ENCODE data around the gene LTBP1.
A peak's percentile ranks its signal among the peaks of the same experiment; 100 is the strongest.
"Not testable (repeated sequence)": the region's sequence is repeated elsewhere in the genome, so short reads cannot be mapped to it uniquely, and the experiment has no call there.

LTBP1 gene

DNA sequence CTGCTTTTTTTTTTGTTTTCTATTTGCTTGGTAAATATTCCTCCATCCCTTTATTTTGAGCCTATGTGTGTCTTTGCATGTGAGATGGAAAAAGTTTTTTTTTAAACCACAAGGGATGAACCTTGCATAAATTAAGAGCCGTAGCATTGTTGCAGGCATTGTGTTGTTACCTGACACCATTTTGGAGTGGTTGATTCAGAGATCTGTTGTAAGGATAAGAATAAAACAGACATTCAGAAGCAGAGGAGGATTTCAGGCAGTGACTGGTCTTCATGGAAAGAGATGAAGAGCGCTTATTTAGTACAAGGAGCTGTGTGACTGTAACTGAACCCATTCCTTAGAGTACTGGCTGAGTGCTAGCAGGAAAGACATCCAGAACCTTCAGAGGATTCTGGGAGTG is 101.2 kb downstream of the LTBP1 start:
- no peak for DNase-seq (ENCODE audit: low spot score)

GRCh38 chr2:33051586-33052360 is 105.0 kb downstream of the LTBP1 start:
- DNase-seq (ENCODE audit: low spot score) = no peak

- no peak for DNase-seq (ENCODE audit: low spot score)
Measured at GRCh38 chr2:33052361-33052735, 105.6 kb downstream of the LTBP1 start.

- DNase-seq (ENCODE audit: low spot score) = not testable (repeated sequence)
Measured at GRCh38 chr2:33052795-33053194, 106.0 kb downstream of the LTBP1 start.

GRCh38 chr2:33056170-33056569 is 109.4 kb downstream of the LTBP1 start:
- no peak for DNase-seq (ENCODE audit: low spot score)

- not testable (repeated sequence) for DNase-seq (ENCODE audit: low spot score)
Measured at GRCh38 chr2:33057307-33058028, 110.7 kb downstream of the LTBP1 start.

DNA sequence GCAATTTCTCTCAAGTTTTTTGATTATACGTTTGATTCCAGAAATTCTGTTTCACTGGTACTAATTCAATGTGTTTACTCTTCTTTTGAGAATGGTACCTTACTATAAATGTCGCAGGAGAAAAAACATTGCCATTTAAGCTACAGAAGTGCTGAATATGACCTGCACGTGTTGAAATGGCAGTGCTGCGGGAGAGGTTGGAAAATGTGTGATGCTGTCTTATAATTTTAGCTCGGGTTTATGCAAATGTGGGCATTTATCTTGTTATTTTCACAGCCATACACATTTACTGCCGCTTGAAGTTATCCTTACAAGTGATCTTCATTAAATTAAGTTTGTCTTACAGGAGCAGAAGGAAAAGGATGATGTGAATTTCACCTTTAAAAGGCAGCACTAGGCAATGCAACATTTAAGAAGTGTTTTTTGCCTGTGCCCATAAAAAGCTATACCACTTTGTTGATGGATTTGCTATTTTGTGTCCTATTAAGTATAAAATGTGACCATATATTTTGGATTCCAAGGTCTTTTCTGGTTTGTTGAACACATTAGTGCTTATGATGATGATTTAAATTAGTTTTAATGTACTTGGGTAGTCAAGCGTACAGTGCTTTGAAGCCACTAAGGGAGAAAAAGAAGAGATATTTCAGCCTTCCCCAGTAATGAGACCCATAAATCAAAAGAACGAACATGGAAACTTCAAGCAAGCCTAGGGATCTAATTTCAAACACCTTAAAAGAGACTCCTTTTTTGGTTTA is 112.1 kb downstream of the LTBP1 start:
- no peak for DNase-seq (ENCODE audit: low spot score)

GRCh38 chr2:33059471-33060156 is 112.9 kb downstream of the LTBP1 start:
- no peak for DNase-seq (ENCODE audit: low spot score)

DNA sequence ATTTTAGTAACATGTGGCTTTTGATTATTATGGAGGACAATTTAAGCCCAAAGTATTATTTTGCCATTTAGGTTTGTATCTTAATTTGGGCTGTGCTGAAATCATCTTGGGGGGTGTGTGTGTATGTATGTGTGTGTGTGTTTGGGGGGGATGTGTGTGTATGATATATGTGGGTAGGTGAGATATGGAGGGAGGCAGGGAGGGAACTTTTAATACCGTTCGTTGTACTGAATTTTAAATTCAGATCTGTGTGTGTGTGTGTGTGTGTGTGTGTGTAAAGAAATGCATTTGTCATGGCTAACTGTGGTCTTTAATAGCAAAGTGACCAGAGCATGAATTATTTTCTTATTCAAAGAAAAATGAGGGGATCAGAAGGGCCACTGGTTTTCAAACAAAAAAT is 113.7 kb downstream of the LTBP1 start:
- DNase-seq (ENCODE audit: low spot score) = no peak

- DNase-seq (ENCODE audit: low spot score) = no peak
Measured at GRCh38 chr2:33062665-33063250, 116.0 kb downstream of the LTBP1 start.

GRCh38 chr2:33064349-33064801 is 117.6 kb downstream of the LTBP1 start:
- no peak for DNase-seq (ENCODE audit: low spot score)

DNA sequence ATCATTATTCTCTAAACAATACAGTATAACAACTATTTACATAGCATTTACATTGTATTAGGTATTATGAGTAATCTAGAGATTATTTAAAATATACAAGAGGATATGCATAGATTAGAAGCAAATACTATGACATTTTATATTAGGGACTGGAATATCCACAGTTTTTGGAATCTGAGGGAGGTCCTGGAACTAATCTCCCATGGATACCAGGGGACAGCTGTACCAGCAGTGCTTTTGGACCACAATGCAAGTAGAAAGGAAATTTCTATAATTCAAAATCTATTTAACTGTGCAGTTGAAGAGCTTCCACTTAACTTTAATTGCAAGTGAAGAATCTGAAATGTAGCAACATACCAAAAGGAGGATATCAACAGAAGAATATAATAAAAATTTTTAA is 120.8 kb downstream of the LTBP1 start:
- DNase-seq (ENCODE audit: low spot score) = no peak

DNA sequence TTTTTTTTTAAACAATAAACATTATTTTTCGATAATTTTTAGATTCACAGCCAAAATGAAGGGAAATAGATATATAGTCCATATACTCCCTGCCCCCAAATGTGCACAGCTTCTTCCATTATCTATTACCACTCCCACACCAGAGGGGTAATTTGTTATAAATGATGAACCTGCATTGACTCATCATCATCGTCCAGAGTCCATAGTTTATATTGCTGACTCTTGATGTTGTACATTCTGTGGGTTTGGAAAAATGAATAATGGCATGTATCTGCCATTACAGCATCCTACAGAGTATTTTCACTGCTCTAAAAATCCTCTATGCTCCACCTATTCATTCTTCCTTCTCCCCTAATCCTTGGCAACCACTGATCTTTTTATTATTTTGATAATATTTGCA is 121.5 kb downstream of the LTBP1 start:
- DNase-seq (ENCODE audit: low spot score) = no peak

DNA sequence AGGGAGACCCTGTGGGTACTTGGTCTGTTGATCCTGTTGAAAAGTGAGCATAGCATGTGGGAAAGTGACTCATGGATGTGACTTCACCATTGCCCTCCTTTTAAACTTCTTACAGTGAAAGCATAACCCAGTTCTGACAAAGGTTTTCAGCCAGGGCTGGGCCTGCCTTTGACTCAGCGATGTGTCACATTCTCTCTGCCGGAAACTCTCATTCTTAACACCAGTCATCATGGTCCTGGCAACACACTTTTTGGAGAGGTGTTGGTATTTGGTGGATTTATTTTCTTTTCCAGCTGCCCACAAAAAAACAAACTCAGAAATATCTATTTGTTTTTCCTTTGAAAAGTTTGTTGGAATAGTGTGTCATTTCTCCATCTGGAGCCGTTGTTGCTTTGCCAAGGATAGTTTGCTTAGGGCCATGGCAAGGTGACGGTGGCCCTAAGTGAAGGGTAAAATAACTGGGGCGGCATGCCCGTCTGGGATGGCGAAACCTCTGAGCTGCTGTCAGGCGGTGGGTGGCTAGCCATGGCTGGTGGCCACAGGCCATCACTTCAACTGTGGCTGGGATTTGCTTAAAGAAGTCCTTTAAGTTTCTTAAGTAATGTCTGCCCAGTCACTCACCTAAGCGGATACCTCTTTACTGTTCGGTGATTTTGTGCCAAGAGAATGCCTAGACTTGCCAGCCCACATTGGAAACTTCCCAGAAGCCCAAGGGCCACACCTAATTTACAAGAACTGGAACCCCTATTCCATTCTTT is 123.3 kb downstream of the LTBP1 start:
- peak; percentile 74 for DNase-seq (ENCODE audit: low spot score)

- no peak for DNase-seq (ENCODE audit: low spot score)
Measured at GRCh38 chr2:33071591-33071990, 124.8 kb downstream of the LTBP1 start.

DNA sequence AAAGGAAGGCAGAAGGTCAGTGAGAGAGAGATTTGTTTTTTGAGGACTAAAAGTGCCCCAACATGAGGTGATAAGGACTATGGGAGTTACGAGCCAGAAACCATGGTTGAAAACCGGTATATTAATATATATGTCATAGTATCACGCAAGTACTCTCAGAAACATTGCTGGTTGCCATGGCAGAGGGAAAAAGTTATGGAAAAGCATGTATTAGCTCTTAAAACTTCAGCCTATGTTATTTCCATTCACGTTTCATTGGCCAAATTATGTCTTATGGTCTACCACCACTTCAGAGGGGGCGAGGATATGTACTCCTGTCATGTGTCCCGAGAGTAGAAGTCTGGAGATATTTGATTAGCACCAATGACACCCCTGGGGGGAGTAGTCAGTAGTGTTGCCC is 125.9 kb downstream of the LTBP1 start:
- no peak for DNase-seq (ENCODE audit: low spot score)

DNA sequence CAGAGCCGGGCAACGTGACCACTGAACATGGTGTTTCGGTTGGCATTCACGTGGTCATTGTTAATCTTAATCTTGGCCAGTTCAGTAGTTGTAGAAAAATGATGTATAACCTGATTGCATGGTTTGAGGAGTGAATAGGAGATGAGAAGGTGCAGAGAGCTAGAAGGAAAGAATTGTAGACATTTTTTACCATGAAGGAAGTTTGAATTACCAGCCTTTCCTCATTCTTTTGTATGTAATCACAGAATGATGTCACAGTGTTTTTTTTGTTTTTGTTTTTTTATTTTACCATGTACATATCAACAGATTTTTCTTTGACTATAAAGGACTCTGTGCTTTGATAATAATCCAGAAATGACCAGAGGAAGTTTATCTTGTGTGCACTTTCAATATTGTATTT is 126.3 kb downstream of the LTBP1 start:
- no peak for DNase-seq (ENCODE audit: low spot score)

- DNase-seq (ENCODE audit: low spot score) = no peak
Measured at GRCh38 chr2:33074197-33074596, 127.4 kb downstream of the LTBP1 start.

DNA sequence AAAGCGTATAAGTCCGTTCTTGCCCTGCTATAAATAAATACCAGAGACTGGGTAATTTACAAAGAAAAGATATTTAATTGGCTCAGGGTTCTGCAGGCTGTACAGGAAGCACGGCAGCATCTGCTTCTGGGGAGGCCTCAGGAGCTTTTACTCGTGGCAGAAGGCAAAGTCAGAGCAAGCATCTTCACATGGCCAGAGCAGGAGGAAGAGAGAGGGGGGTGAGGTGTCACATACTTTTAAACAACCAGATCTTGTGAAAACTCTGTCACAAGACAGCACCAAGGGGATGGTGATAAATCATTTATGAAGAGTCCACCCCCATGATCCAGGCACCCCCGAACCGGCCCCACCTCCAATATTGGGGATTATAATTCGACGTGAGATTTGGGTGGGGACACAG is 130.6 kb downstream of the LTBP1 start:
- no peak for DNase-seq (ENCODE audit: low spot score)

DNA sequence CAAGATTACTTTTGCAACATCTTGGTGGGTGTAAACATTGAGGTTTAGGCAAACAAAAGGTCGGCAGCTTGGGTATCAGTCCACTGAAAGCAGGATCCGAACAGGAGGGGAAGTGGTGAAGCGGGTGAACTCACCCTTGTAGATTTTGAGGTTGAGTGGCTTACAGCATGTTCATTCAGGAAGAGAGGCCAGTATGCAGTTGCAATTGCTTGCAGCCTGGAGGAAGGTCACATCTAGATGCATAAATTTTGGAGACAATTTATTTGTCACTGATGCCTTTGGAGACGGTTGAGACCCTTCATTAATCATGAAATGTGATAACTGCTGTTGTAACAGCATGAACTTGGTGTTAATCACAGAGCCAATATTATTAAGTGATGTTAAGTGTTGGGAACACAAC is 131.1 kb downstream of the LTBP1 start:
- no peak for DNase-seq (ENCODE audit: low spot score)

GRCh38 chr2:33081691-33082090 is 134.9 kb downstream of the LTBP1 start:
- DNase-seq (ENCODE audit: low spot score) = no peak
